SK-N-MC (cell line): ENCODE results near the gene DPH5.
A peak's percentile ranks its signal among the peaks of the same experiment; 100 is the strongest.
"Not testable (repeated sequence)": the region's sequence is repeated elsewhere in the genome, so short reads cannot be mapped to it uniquely, and the experiment has no call there.

Source experiments
- DNase-seq: peaks from one replicate; pipeline ENCODE4 v3.0.0-alpha.2; 2011; ENCODE audit warnings: low read depth, low spot score
- H3K27ac ChIP-seq: fragments of 200-600 bp; sonication (generic); 2 replicates; pipeline ENCODE4 v1.5.1; 2016; ENCODE audit warnings: mixed run types
- H3K36me3 ChIP-seq: fragments of 200-600 bp; sonication (generic); 2 replicates; pipeline ENCODE4 v1.6.1; 2017; ENCODE audit warnings: antibody characterized with exemption, low read length, mixed read lengths; ENCODE audit not compliant: insufficient read depth
- H3K4me3 ChIP-seq: fragments of 200-600 bp; sonication (generic); 2 replicates; pipeline ENCODE4 v1.5.1; 2016
- H3K9ac ChIP-seq: fragments of 200-600 bp; sonication (generic); 2 replicates; pipeline ENCODE4 v1.8.0; 2017; ENCODE audit warnings: mixed run types, mixed read lengths; ENCODE audit not compliant: insufficient read length
- H3K9me3 ChIP-seq: fragments of 200-600 bp; sonication (generic); 2 replicates; pipeline ENCODE4 v1.6.1; 2017; ENCODE audit warnings: low read depth, mild to moderate bottlenecking, antibody characterized with exemption, low read length, moderate library complexity, mixed read lengths
- EZH2 ChIP-seq: fragments of 200-600 bp; sonication (generic); IDR thresholded peaks from one replicate; pipeline ENCODE4 v1.6.1; 2017; ENCODE audit warnings: antibody characterized with exemption
- FOXP2 ChIP-seq: optimal IDR thresholded peaks from 2 replicates; pipeline ENCODE3; 2011; ENCODE audit warnings: mild to moderate bottlenecking, moderate library complexity; ENCODE audit not compliant: insufficient read depth; ENCODE audit errors: extremely low read length, control extremely low read depth
- POLR2AphosphoS5 ChIP-seq: IDR thresholded peaks from 2 replicates; pipeline ENCODE4 v1.6.1; 2012; ENCODE audit warnings: mild to moderate bottlenecking, low read depth, low read length, borderline replicate concordance

Gene DPH5

DNA sequence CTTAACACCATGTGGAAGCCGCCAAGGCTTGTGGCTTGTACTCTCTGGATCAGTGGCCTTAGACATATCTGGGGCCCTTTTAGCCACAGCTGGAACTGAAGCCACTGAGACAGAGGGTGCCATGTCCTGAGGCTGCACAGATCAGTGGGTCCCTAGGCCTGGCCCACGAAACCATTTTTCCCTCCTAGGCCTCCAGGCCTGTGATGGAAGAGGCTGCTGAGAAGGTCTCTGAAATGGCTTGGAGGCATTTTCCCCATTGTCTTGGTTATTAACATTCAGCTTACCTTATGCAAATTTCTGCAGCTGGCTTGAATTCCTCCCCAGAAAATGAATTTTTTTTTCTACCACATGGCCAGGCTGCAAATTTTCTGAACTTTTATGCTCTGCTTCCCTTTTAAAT, 15.1 kb upstream of the DPH5 start:
- H3K9me3 ChIP-seq, result peaks cover 10% of the 10 kb centered on the region; the same call in 1 of the 2 replicates

DNA sequence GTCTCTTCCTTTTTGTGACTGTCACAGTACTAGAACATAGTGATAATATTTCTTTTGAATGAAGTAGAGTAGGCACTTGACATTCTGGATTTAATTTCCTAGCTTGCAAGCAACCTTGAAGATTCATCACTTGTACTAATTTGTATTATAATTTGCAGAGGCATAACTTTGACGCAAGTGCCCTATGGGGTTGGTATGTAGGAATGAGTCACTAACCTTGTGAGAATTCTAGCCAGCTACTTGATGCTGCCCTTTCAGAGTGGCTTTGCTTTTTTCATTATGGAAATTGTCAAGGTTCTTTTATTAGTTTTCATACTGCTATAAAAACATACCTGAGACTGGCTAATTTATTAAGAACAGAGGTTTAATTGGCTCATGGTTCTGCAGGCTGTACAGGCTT, 13.7 kb upstream of the DPH5 start:
- DNase-seq, result no peak
- H3K4me3 ChIP-seq, result no peak overlapping the region
- no peak overlapping the region for H3K9ac ChIP-seq
- peaks cover 64% of the 10 kb centered on the region for H3K36me3 ChIP-seq
- H3K9me3 ChIP-seq, result peaks cover 10% of the 10 kb centered on the region; the same call in 1 of the 2 replicates
- no peak overlapping the region for H3K27ac ChIP-seq
- TF ChIP-seq POLR2AphosphoS5, result no peak

More for the DNA sequence above, 15.1 kb upstream of the DPH5 start:
- H3K4me3 ChIP-seq, result no peak overlapping the region
- no peak overlapping the region for H3K27ac ChIP-seq
- TF ChIP-seq FOXP2 (no peak), POLR2AphosphoS5 (no peak), EZH2 (no peak)
- H3K36me3 ChIP-seq, result peaks cover 56% of the 10 kb centered on the region
- H3K9ac ChIP-seq, result no peak overlapping the region
- DNase-seq, result no peak

DNA sequence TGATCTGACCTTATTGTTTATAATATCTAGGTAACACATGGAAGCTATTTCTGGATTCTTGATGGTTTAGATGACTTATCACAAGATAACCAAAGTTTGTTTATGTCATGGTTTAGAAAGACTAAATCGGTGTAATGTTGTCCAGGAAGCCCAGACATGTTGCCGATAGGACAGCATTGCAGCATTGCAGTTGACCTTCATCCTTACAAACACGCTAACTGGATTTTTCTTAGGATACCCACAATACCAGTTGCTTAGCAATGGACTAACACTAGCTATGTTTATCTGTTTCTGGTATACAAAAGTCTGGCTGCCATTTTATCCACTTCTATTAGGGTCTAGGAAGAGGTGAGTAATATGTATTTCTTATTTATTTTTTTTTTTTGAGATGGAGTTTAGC, 11.7 kb upstream of the DPH5 start:
- no peak for TF ChIP-seq POLR2AphosphoS5
- TF ChIP-seq FOXP2, result no peak
- no peak for TF ChIP-seq EZH2
- Histone ChIP-seq H3K4me3 (no peak overlapping the region), H3K9ac (no peak overlapping the region), H3K27ac (no peak overlapping the region), H3K36me3 (peaks cover 71% of the 10 kb centered on the region), H3K9me3 (peaks cover 16% of the 10 kb centered on the region)
- no peak for DNase-seq

DNA sequence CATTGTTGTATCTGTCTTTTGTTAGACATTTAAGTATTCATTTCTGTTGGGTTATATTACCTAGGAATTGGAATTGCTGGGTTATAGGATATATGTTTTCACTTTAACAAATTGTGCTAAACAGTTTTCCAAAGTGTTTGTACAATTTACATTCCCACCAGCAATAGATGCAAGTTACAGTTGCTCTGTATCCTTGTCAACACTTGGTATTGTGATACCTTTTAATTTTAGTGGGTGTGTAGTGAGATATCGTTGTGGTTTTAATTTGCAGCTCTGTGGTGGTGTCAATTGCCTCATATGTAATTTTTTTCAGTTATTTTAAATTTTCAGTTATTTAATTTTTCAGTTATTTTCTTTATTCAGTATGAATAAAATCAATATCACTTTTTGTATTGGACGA, 7.4 kb upstream of the DPH5 start:
- TF ChIP-seq POLR2AphosphoS5, result no peak
- no peak for TF ChIP-seq EZH2
- no peak for TF ChIP-seq FOXP2
- no peak for DNase-seq
- Histone ChIP-seq H3K9ac (no peak overlapping the region), H3K9me3 (peaks cover 6% of the 10 kb centered on the region; the same call in 1 of the 2 replicates), H3K36me3 (peaks cover 62% of the 10 kb centered on the region), H3K27ac (no peak overlapping the region), H3K4me3 (no peak overlapping the region)

DNA sequence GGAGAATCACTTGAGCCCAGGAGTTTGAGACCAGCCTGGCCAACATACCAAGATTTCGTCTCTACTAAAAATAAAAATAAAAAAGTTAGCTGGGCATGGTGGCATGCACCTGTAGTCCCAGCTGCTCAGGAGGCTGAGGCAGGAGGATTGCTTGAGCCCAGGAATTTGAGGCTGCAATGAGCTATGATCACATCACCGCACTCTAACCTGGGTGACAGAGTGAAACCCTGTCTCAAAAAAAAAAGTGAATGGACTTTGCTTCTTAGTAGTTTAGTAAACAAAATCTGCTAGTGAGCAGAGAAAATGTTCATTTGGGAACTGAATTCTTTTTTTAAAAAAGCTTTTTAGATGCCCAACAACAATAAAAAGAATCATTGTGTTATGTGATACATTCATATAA, 6.5 kb upstream of the DPH5 start:
- not testable (repeated sequence) for H3K9ac ChIP-seq, DNase-seq, H3K4me3 ChIP-seq, H3K9me3 ChIP-seq, H3K27ac ChIP-seq
- peaks cover 59% of the 10 kb centered on the region for H3K36me3 ChIP-seq

DNA sequence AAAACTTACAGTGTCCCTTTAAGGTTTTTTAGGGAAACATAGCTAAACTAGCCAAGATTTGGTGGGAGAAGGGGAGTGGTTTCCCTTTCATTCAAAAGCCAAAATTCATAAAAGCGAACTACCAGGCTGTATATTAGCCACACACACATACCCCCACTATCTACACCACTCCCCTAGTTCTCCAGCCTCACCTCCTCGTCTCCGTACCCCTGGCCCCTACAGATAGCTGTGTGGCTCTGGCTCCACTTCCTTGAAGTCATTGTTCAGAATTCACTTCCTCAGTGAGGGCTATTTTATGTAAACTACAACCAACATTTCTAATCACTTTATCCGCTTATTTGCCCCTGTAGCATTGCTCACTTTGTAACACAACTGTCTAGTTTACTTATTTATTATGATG, 5.3 kb upstream of the DPH5 start:
- Histone ChIP-seq H3K9me3 (peaks cover 6% of the 10 kb centered on the region; the same call in 1 of the 2 replicates), H3K4me3 (no peak overlapping the region), H3K36me3 (peaks cover 52% of the 10 kb centered on the region), H3K9ac (no peak overlapping the region), H3K27ac (no peak overlapping the region)
- no peak for TF ChIP-seq EZH2
- TF ChIP-seq POLR2AphosphoS5, result no peak
- no peak for TF ChIP-seq FOXP2
- DNase-seq, result no peak

DNA sequence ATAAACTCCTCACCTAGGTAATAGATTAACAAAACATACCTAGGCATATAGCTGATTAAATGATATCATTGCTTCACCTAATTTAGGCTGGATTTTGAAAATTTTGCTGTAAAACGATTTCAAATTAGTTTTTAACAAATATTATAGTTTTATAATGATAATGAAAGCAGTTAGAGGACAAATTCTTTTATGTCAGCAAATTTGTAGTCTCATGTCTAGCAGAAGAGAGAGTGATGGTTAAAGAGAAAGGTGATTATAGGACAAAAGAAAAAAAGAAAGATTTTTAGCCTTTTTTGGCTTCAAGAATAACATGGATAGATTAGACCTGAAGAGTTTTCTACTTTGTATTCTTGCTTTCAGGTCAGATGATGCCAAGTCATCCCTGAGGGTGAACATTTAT, 3.6 kb upstream of the DPH5 start:
- Histone ChIP-seq H3K9me3 (peaks cover 6% of the 10 kb centered on the region; the same call in 1 of the 2 replicates), H3K9ac (no peak overlapping the region), H3K4me3 (no peak overlapping the region), H3K27ac (no peak overlapping the region), H3K36me3 (peaks cover 44% of the 10 kb centered on the region)
- DNase-seq, result no peak
- no peak for TF ChIP-seq POLR2AphosphoS5
- no peak for TF ChIP-seq EZH2
- TF ChIP-seq FOXP2, result no peak

DNA sequence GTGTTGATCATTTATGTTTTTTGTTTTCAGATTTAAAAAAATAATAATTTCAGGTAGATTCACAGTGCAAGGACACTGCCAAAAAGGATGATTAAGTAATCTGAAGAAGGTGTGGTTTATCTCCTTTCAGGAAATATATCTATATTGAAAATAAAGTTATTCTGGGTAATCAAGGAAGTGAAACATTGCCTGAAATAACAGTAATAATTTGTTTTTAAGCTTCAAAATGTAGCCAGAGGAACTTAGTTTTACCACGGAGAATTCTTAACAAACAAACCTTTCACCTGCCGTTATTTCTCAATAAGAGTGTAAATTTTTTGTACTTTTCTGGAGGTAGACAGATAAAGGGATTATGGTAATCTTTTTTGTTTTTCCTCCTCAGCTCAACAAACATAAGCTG, 2.9 kb upstream of the DPH5 start:
- H3K4me3 ChIP-seq, result no peak overlapping the region
- DNase-seq, result no peak
- no peak overlapping the region for H3K9ac ChIP-seq
- peaks cover 49% of the 10 kb centered on the region for H3K36me3 ChIP-seq
- TF ChIP-seq POLR2AphosphoS5 (no peak), FOXP2 (no peak), EZH2 (no peak)
- no peak overlapping the region for H3K27ac ChIP-seq
- peaks cover 6% of the 10 kb centered on the region; the same call in 1 of the 2 replicates for H3K9me3 ChIP-seq

DNA sequence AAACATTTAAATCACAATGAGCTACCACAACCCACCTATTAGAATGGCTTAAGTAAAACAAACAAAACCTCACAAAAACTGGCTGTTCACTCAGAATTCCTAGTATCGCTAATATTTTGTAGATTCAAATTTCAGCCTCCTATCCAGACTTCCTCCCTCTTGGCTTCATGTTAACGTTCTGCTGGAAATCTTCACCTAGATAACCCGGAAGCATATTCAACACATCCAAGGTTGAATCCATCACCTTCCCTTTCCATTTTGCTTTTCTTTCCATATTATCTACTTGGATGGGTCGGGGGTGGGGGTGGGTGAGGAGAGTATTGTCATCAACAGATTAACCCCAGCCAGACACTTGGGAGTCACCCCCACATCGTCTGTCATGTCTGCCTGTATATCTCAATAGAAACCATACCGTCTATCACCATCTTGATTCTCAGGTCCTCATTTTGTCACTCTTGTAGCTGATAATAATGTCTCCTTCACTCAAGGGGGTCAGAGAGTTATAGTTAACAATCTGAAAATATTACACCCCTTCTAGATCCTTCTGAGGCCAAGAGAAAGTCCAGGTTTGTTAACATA, 1.7 kb upstream of the DPH5 start:
- peak overlapping the region; percentile 91 for H3K4me3 ChIP-seq
- H3K36me3 ChIP-seq, result peaks cover 43% of the 10 kb centered on the region
- H3K27ac ChIP-seq, result no peak overlapping the region
- DNase-seq, result no peak
- no peaks in the 10 kb centered on the region for H3K9me3 ChIP-seq
- H3K9ac ChIP-seq, result peak overlapping the region; percentile 95
- TF ChIP-seq POLR2AphosphoS5, result 0 out of 2 replicates have a peak, but pooled peaks have one; percentile 8
- no peak for TF ChIP-seq EZH2
